Calu3 (cell line): ENCODE measurements around the gene ANAPC10. TPM values are rescaled to one million over a fixed set of nuclear protein-coding genes. Genes with fewer than 3 reads are reported as not detected.

Experiments
- BruUV-seq: library from RNA; stranded (reverse); fragments of 400-500 nt; replicated peaks from 2 replicates; lab custom pipeline; 2021; lab: Mats Ljungman, UMichigan
- CTCF ChIA-PET: fragments of 300-600 bp; sonication (Branson Sonifier 250); formaldehyde crosslinking; loops from one replicate; lab custom pipeline; 2022; ENCODE audit warnings: antibody characterized with exemption; lab: Charles Lee
- DNase-seq: peaks from one replicate; pipeline ENCODE4 v3.0.0; 2022
- H3K27ac Mint-ChIP-seq: one replicate; pipeline ENCODE4 v1.8.0; 2022; ENCODE audit warnings: mixed read lengths; ENCODE audit not compliant: unreplicated experiment
- H3K27me3 Mint-ChIP-seq: one replicate; pipeline ENCODE4 v1.8.0; 2022; ENCODE audit warnings: mixed read lengths; ENCODE audit not compliant: unreplicated experiment
- H3K36me3 Mint-ChIP-seq: one replicate; pipeline ENCODE4 v1.8.0; 2022; ENCODE audit warnings: mild to moderate bottlenecking, moderate library complexity, mixed read lengths; ENCODE audit not compliant: insufficient read depth, unreplicated experiment
- H3K4me1 Mint-ChIP-seq: one replicate; pipeline ENCODE4 v1.8.0; 2022; ENCODE audit warnings: mild to moderate bottlenecking, low read depth, mixed read lengths; ENCODE audit not compliant: unreplicated experiment
- H3K4me3 Mint-ChIP-seq: one replicate; pipeline ENCODE4 v1.8.0; 2022; ENCODE audit warnings: mild to moderate bottlenecking, low read depth, moderate library complexity, mixed read lengths; ENCODE audit not compliant: unreplicated experiment
- H3K9me3 Mint-ChIP-seq: one replicate; pipeline ENCODE4 v1.8.0; 2022; ENCODE audit warnings: low read depth, mixed read lengths; ENCODE audit not compliant: unreplicated experiment
- CTCF ChIP-seq: fragments of 200-600 bp; IDR thresholded peaks from one replicate; pipeline ENCODE4 v1.8.0; 2022; ENCODE audit warnings: antibody characterized with exemption; ENCODE audit not compliant: unreplicated experiment
- intact Hi-C: fragments of 100-400 bp; cut with micrococcal nuclease; formaldehyde crosslinking; loops from one replicate; pipeline ENCODE4 v1.10.0; 2022; ENCODE audit not compliant: unreplicated experiment
- total RNA-seq: library from RNA; stranded (reverse); gene quantifications from 2 replicates; pipeline ENCODE4 v1.2.3, GENCODE V29; 2022

The ANAPC10 gene
- total RNA-seq, 1 experiment from 2014 or later, result 14.1 TPM

- no peaks in the 10 kb centered on the region for H3K9me3 Mint-ChIP-seq
- TF ChIP-seq CTCF, result no peak
- CTCF ChIA-PET, result no interaction called here
- intact Hi-C loops, result no loop called here
- peak; percentile 6 for DNase-seq
- peak overlapping the region; percentile 94 for H3K27ac Mint-ChIP-seq
- H3K36me3 Mint-ChIP-seq, result peaks cover 38% of the 10 kb centered on the region
- TSS peak; percentile 50 for BruUV-seq
- H3K4me1 Mint-ChIP-seq, result peaks cover 11% of the 10 kb centered on the region
- no peaks in the 10 kb centered on the region for H3K27me3 Mint-ChIP-seq
- peak overlapping the region; percentile 86 for H3K4me3 Mint-ChIP-seq
Measured at GRCh38 chr4:145098675-145099037, 660 bp upstream of the ANAPC10 start.

- BruUV-seq, result TSS peak; percentile 73
- intact Hi-C loops, result no loop called here
- H3K27ac Mint-ChIP-seq, result peak overlapping the region; percentile 94
Measured at GRCh38 chr4:145097331-145097820, 620 bp downstream of the ANAPC10 start.

GRCh38 chr4:145093638-145094037 lies 4.4 kb downstream of the ANAPC10 start:
- Mint-ChIP-seq H3K4me3 (no peak overlapping the region), H3K27me3 (no peaks in the 10 kb centered on the region), H3K36me3 (peaks cover 25% of the 10 kb centered on the region), H3K4me1 (peaks cover 11% of the 10 kb centered on the region), H3K27ac (no peak overlapping the region), H3K9me3 (no peaks in the 10 kb centered on the region)
- TF ChIP-seq CTCF, result no peak
- intact Hi-C loops, result no loop called here
- CTCF ChIA-PET, result no interaction called here
- no TSS peak for BruUV-seq
- DNase-seq, result no peak

More at GRCh38 chr4:145097331-145097820, 620 bp downstream of the ANAPC10 start:
- peaks cover 11% of the 10 kb centered on the region for H3K4me1 Mint-ChIP-seq
- H3K9me3 Mint-ChIP-seq, result no peaks in the 10 kb centered on the region
- TF ChIP-seq CTCF, result no peak
- peak overlapping the region; percentile 86 for H3K4me3 Mint-ChIP-seq
- CTCF ChIA-PET, result interaction anchor here (0.6 kb wide), 1 partner anchor 195 kb away, joined by 8 read pairs; no protein-coding TSS in a partner anchor
- H3K36me3 Mint-ChIP-seq, result peaks cover 38% of the 10 kb centered on the region
- H3K27me3 Mint-ChIP-seq, result no peaks in the 10 kb centered on the region
- DNase-seq, result no peak

GRCh38 chr4:145090380-145090779 lies 7.6 kb downstream of the ANAPC10 start:
- intact Hi-C loops, result no loop called here
- peaks cover 11% of the 10 kb centered on the region for H3K4me1 Mint-ChIP-seq
- H3K9me3 Mint-ChIP-seq, result no peaks in the 10 kb centered on the region
- no peak for DNase-seq
- H3K4me3 Mint-ChIP-seq, result no peak overlapping the region
- H3K27me3 Mint-ChIP-seq, result no peaks in the 10 kb centered on the region
- no peak overlapping the region for H3K27ac Mint-ChIP-seq
- no TSS peak for BruUV-seq
- peaks cover 9% of the 10 kb centered on the region for H3K36me3 Mint-ChIP-seq
- TF ChIP-seq CTCF, result no peak
- CTCF ChIA-PET, result no interaction called here
